HepG2 (cell line): ENCODE measurements around the gene CCDC117. TPM values are rescaled to one million over a fixed set of nuclear protein-coding genes. Genes with fewer than 3 reads are reported as not detected.

ENCODE experiments used
- DPF2 ChIP-seq: sonication (generic); formaldehyde crosslinking; IDR thresholded peaks from 2 replicates; pipeline ENCODE4 v1.4.0; 2020; ENCODE audit warnings: mild to moderate bottlenecking, low read depth, missing genetic modification reagents, borderline replicate concordance
- HNRNPL ChIP-seq: fragments of 200-400 bp; formaldehyde crosslinking; IDR thresholded peaks from 2 replicates; pipeline ENCODE4 v1.6.1; 2017; ENCODE audit warnings: mild to moderate bottlenecking, low read depth, low read length
- MED8 ChIP-seq: sonication (generic); formaldehyde crosslinking; IDR thresholded peaks from 2 replicates; pipeline ENCODE4 v1.8.1; 2023; ENCODE audit warnings: mild to moderate bottlenecking, missing genetic modification reagents; ENCODE audit not compliant: insufficient replicate concordance
- TGIF2 ChIP-seq: IDR thresholded peaks from 2 replicates; pipeline ENCODE4 v1.6.1; 2016; ENCODE audit warnings: control low read depth, missing compliant biosample characterization
- ZNF18 ChIP-seq: sonication (generic); formaldehyde crosslinking; IDR thresholded peaks from 2 replicates; pipeline ENCODE4 v1.8.0; 2022; ENCODE audit warnings: mild to moderate bottlenecking, missing genetic modification reagents; ENCODE audit not compliant: insufficient replicate concordance
- ZNF280D ChIP-seq: sonication (generic); formaldehyde crosslinking; IDR thresholded peaks from 2 replicates; pipeline ENCODE4 v1.5.1; 2020; ENCODE audit warnings: mild to moderate bottlenecking, missing genetic modification reagents
- ZNF530 ChIP-seq: sonication (generic); formaldehyde crosslinking; IDR thresholded peaks from 2 replicates; pipeline ENCODE4 v1.5.0; 2020; ENCODE audit warnings: low read depth, mild to moderate bottlenecking, missing genetic modification reagents
- ZNF609 ChIP-seq: sonication (generic); formaldehyde crosslinking; IDR thresholded peaks from 2 replicates; pipeline ENCODE4 v1.4.0; 2020; ENCODE audit warnings: mild to moderate bottlenecking, missing genetic modification reagents, borderline replicate concordance
- ZNF773 ChIP-seq: sonication (generic); formaldehyde crosslinking; IDR thresholded peaks from 2 replicates; pipeline ENCODE4 v1.4.0; 2020; ENCODE audit warnings: missing genetic modification reagents, borderline replicate concordance
- ZNF780A ChIP-seq: sonication (generic); formaldehyde crosslinking; IDR thresholded peaks from 2 replicates; pipeline ENCODE4 v1.8.0; 2022; ENCODE audit warnings: mild to moderate bottlenecking, missing genetic modification reagents, moderate library complexity
- polyA plus RNA-seq, 8 experiments: library from polyadenylated mRNA; depleted of rRNA in 3 of 8; stranded (reverse) in 7 of 8; unstranded in 1 of 8; fragments of >200 nt; fragmentation: Illumina TruSeq in 4 of 8; extraction: Trizol in 4 of 8; gene quantifications; 2 replicates each; pipeline versions ENCODE4 v1.2.1 to v1.2.3, GENCODE V29; 2011 to 2016; ENCODE audit warnings: low read depth in 4 of 8, missing spikeins in 1 of 8, mixed read lengths in 1 of 8; ENCODE audit not compliant: insufficient read depth in 1 of 8
- total RNA-seq, 5 experiments: library from RNA; depleted of rRNA; stranded (reverse); fragments of >200 nt; fragmentation: Illumina TruSeq; extraction: Trizol; gene quantifications; 2 replicates each; pipeline ENCODE4 v1.2.3, GENCODE V29; 2016; ENCODE audit warnings: low read depth in 1 of 5
- TF ChIP-seq, protein P1 (sequence below): sonication (generic); formaldehyde crosslinking; IDR thresholded peaks from 2 replicates; pipeline ENCODE4 v1.8.0; 2022; ENCODE audit warnings: low read depth, missing genetic modification reagents
- TF ChIP-seq, protein P2 (sequence below): conservative IDR thresholded peaks from 2 replicates; pipeline ENCODE4 v1.6.1; 2018; ENCODE audit warnings: missing genetic modification reagents
- TF ChIP-seq, protein P3 (sequence below): sonication (generic); formaldehyde crosslinking; IDR thresholded peaks from 2 replicates; pipeline ENCODE4 v1.5.0; 2020; ENCODE audit warnings: missing genetic modification reagents, mild to moderate bottlenecking, borderline replicate concordance

The CCDC117 gene
- total and polyA plus RNA-seq, 2 of the 13 experiments (the other 11 are each of a cell fraction or from before 2014, with no cell fraction given): 12.6 to 34.2 TPM

- TF ChIP-seq, protein P1, sequence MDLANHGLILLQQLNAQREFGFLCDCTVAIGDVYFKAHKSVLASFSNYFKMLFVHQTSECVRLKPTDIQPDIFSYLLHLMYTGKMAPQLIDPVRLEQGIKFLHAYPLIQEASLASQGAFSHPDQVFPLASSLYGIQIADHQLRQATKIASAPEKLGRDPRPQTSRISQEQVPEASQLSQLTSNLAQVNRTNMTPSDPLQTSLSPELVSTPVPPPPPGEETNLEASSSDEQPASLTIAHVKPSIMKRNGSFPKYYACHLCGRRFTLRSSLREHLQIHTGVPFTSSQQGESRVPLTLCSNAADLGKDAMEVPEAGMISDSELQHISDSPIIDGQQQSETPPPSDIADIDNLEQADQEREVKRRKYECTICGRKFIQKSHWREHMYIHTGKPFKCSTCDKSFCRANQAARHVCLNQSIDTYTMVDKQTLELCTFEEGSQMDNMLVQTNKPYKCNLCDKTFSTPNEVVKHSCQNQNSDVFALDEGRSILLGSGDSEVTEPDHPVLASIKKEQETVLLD: no peak
- 0 out of 2 replicates have a peak, but pooled peaks have one; percentile 11 for TF ChIP-seq DPF2 (CRISPR knock-in tag)
- TF ChIP-seq ZNF609 (CRISPR knock-in tag): peak; percentile 88
- no peak for TF ChIP-seq ZNF773
- TF ChIP-seq ZNF18 (CRISPR knock-in tag): no peak
- TF ChIP-seq HNRNPL: peak; percentile 85
- TF ChIP-seq MED8 (CRISPR knock-in tag): peak; percentile 66
- TF ChIP-seq ZNF280D: no peak
- TF ChIP-seq, protein P2, sequence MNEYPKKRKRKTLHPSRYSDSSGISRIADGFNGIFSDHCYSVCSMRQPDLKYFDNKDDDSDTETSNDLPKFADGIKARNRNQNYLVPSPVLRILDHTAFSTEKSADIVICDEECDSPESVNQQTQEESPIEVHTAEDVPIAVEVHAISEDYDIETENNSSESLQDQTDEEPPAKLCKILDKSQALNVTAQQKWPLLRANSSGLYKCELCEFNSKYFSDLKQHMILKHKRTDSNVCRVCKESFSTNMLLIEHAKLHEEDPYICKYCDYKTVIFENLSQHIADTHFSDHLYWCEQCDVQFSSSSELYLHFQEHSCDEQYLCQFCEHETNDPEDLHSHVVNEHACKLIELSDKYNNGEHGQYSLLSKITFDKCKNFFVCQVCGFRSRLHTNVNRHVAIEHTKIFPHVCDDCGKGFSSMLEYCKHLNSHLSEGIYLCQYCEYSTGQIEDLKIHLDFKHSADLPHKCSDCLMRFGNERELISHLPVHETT (CRISPR knock-in tag): no peak
- TF ChIP-seq TGIF2 (CRISPR knock-in tag): 0 out of 2 replicates have a peak, but pooled peaks have one; percentile 17
- TF ChIP-seq ZNF530 (CRISPR knock-in tag): no peak
- no peak for TF ChIP-seq ZNF780A (CRISPR knock-in tag)
- TF ChIP-seq, protein P3, sequence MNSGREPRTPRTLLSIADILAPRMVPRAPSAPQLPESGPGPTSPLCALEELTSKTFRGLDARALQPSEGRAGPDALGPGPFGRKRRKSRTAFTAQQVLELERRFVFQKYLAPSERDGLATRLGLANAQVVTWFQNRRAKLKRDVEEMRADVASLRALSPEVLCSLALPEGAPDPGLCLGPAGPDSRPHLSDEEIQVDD: no peak
Measured at GRCh38 chr22:28808716-28809355, 36.3 kb downstream of the CCDC117 start (continued).
